ENCODE measurements around the gene PRKN.

Gene PRKN

DNA sequence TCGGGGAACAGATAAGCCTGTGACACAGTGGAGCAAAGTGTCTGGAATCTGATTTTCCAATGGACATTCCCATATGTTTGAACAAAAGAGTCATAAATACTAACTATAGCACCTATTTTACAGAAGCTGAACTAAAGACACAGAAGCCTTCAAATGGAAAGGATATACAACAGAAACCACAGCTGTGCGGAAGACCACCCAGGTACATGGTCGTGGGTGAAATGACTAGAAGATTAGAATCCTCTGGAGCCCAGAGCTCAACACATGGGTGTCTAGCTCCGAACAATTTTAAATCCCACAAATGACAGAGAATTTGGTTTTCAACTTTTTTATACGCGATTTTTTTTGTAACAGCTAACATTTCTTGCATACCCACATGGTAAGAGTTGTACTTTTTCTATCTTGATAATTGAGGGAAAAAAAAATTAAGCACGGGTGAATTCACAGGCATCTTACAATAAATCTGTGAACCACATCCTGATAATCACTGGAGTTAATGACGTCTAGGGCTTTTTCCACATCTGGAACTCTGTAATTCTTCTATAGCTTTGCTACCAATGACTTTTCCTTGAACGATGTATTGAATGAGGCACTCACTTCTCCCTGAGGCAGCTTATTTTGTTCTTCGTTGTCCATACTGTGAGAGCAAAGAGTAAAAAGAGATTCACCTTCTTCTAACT lies 1182.6 kb downstream of the PRKN start:
- no peak overlapping the region for H3K27ac ChIP-seq (replicated peaks)
- DNase-seq (ENCODE audit: low read depth in 1 of 2, low spot score in 1 of 2) = no peak
- no peaks in the 10 kb centered on the region for H3K27me3 ChIP-seq (ENCODE audit: insufficient read depth, poor library complexity, severe bottlenecking)
- TF ChIP-seq GABPA (IDR thresholded peaks at IDR 0.05; ENCODE audit: low read depth) = no peak
- TF ChIP-seq, protein P1, sequence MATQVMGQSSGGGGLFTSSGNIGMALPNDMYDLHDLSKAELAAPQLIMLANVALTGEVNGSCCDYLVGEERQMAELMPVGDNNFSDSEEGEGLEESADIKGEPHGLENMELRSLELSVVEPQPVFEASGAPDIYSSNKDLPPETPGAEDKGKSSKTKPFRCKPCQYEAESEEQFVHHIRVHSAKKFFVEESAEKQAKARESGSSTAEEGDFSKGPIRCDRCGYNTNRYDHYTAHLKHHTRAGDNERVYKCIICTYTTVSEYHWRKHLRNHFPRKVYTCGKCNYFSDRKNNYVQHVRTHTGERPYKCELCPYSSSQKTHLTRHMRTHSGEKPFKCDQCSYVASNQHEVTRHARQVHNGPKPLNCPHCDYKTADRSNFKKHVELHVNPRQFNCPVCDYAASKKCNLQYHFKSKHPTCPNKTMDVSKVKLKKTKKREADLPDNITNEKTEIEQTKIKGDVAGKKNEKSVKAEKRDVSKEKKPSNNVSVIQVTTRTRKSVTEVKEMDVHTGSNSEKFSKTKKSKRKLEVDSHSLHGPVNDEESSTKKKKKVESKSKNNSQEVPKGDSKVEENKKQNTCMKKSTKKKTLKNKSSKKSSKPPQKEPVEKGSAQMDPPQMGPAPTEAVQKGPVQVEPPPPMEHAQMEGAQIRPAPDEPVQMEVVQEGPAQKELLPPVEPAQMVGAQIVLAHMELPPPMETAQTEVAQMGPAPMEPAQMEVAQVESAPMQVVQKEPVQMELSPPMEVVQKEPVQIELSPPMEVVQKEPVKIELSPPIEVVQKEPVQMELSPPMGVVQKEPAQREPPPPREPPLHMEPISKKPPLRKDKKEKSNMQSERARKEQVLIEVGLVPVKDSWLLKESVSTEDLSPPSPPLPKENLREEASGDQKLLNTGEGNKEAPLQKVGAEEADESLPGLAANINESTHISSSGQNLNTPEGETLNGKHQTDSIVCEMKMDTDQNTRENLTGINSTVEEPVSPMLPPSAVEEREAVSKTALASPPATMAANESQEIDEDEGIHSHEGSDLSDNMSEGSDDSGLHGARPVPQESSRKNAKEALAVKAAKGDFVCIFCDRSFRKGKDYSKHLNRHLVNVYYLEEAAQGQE (IDR thresholded peaks at IDR 0.05; ENCODE audit: insufficient replicate concordance, low read depth) = no peak
- TF ChIP-seq, protein P2, sequence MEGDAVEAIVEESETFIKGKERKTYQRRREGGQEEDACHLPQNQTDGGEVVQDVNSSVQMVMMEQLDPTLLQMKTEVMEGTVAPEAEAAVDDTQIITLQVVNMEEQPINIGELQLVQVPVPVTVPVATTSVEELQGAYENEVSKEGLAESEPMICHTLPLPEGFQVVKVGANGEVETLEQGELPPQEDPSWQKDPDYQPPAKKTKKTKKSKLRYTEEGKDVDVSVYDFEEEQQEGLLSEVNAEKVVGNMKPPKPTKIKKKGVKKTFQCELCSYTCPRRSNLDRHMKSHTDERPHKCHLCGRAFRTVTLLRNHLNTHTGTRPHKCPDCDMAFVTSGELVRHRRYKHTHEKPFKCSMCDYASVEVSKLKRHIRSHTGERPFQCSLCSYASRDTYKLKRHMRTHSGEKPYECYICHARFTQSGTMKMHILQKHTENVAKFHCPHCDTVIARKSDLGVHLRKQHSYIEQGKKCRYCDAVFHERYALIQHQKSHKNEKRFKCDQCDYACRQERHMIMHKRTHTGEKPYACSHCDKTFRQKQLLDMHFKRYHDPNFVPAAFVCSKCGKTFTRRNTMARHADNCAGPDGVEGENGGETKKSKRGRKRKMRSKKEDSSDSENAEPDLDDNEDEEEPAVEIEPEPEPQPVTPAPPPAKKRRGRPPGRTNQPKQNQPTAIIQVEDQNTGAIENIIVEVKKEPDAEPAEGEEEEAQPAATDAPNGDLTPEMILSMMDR (IDR thresholded peaks at IDR 0.05; ENCODE audit: insufficient read depth, low read length) = no peak
- no peak for TF ChIP-seq POLR2AphosphoS5 (IDR thresholded peaks at IDR 0.05; ENCODE audit: low read depth)
- no peak for TF ChIP-seq SPI1 (IDR thresholded peaks at IDR 0.05; ENCODE audit: borderline replicate concordance, low read depth)
- no peak overlapping the region for H3K4me3 ChIP-seq (replicated peaks; ENCODE audit: insufficient read depth, low read length)

DNA sequence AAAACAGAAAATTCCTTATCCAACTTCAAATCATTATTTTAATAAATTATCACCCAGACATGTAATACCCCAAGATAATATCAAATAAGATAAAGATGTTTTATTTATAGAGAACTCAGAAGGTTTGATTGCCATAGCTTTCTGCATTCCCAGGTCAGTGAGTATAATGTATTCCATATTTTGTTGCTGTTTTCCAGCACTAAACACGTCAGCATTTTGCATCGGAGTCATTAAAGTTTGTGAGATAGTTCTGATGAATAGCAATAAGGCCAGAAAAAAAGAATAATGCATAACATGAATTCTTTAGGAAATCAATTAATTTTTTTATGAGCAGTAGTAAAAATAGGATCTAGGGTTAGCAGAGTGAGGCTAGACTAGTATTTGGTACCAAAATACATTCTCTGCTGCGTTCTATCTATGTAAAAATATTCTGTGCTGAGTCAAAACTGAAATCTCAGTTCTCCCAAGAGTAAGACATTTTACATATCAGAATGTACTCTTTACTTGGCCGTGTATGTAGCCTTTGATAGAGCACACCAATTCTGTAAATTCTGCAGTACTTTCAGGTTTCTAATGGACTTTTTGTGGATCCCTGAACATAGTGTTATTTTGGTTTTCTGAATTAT lies 1183.8 kb downstream of the PRKN start:
- DNase-seq (ENCODE audit: low read depth in 1 of 2, low spot score in 1 of 2) = no peak
- TF ChIP-seq, protein P2 (IDR thresholded peaks at IDR 0.05; ENCODE audit: insufficient read depth, low read length) = no peak
- TF ChIP-seq SPI1 (IDR thresholded peaks at IDR 0.05; ENCODE audit: borderline replicate concordance, low read depth) (no peak), GABPA (IDR thresholded peaks at IDR 0.05; ENCODE audit: low read depth) (no peak), POLR2AphosphoS5 (IDR thresholded peaks at IDR 0.05; ENCODE audit: low read depth) (no peak)
- TF ChIP-seq, protein P1 (IDR thresholded peaks at IDR 0.05; ENCODE audit: insufficient replicate concordance, low read depth) = no peak
- Histone ChIP-seq H3K27me3 (ENCODE audit: insufficient read depth, poor library complexity, severe bottlenecking) (no peaks in the 10 kb centered on the region), H3K4me3 (replicated peaks; ENCODE audit: insufficient read depth, low read length) (no peak overlapping the region), H3K27ac (replicated peaks) (no peak overlapping the region)

DNA sequence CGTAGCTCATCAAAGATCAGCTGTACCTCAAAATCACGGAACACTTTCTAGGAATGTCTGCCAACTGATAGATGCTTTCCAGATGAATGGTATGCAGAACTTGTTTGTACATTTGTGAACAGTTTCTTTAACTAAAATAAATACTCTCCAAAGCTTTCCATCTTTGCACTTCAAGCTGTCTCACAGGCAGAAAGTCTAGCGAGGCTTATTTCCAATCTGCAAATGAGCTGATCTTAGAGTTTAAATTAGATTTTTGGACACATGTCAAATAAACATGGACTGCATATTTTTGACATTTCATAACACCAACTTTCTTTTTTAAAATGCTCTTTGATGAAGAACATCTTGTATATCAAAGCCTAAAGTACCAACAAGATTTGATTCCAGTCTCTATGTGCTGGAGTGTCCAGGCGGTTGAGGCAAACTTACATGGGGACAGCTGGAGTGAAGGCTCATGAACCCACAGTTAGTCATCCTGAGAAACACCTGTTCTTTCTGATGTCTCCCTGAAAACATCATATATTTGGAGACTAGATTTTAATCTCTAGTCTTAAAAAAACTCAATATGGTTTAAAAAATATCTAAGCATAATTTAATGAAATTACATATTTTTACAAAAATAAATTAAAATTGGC lies 1185.1 kb downstream of the PRKN start:
- no peak for DNase-seq (ENCODE audit: low read depth in 1 of 2, low spot score in 1 of 2)
- no peak for TF ChIP-seq GABPA (IDR thresholded peaks at IDR 0.05; ENCODE audit: low read depth)
- TF ChIP-seq SPI1 (IDR thresholded peaks at IDR 0.05; ENCODE audit: borderline replicate concordance, low read depth) = no peak
- TF ChIP-seq POLR2AphosphoS5 (IDR thresholded peaks at IDR 0.05; ENCODE audit: low read depth) = no peak
- TF ChIP-seq, protein P2 (IDR thresholded peaks at IDR 0.05; ENCODE audit: insufficient read depth, low read length) = no peak
- TF ChIP-seq, protein P1 (IDR thresholded peaks at IDR 0.05; ENCODE audit: insufficient replicate concordance, low read depth) = no peak
- Histone ChIP-seq H3K4me3 (replicated peaks; ENCODE audit: insufficient read depth, low read length) (no peak overlapping the region), H3K27me3 (ENCODE audit: insufficient read depth, poor library complexity, severe bottlenecking) (no peaks in the 10 kb centered on the region), H3K27ac (replicated peaks) (no peak overlapping the region)
